Measurements from ENCODE around the gene RERE. TPM values are rescaled to one million over a fixed set of nuclear protein-coding genes. Genes with fewer than 3 reads are reported as not detected.

The RERE gene
- total and polyA plus RNA-seq, 4 donors: 116 to 434 (median 161) TPM

- DNase-seq (ENCODE audit: low read depth in 4 of 6, low spot score in 6 of 6): peak; percentile 36 to 90 (median 44)
- Histone ChIP-seq H3K36me3 (ENCODE audit: control insufficient read depth, insufficient read depth, low read length) (no peaks in the 10 kb centered on the region), H3K4me3 (ENCODE audit: low read depth, low read length) (no peak overlapping the region), H3K4me1 (ENCODE audit: control insufficient read depth, insufficient read depth, low read length) (no peaks in the 10 kb centered on the region), H3K27me3 (ENCODE audit: control insufficient read depth, insufficient read depth, low read length) (no peaks in the 10 kb centered on the region), H3K27ac (ENCODE audit: low read depth, low read length) (no peak overlapping the region), H3K9me3 (ENCODE audit: control insufficient read depth, insufficient read depth, low read length) (no peaks in the 10 kb centered on the region)
- no CpG with 5 or more reads among the region's 2 CpGs for WGBS (ENCODE audit: insufficient coverage)
These were observed 256.6 kb downstream of the RERE start for GRCh38 chr1:8560611-8561544.

DNA sequence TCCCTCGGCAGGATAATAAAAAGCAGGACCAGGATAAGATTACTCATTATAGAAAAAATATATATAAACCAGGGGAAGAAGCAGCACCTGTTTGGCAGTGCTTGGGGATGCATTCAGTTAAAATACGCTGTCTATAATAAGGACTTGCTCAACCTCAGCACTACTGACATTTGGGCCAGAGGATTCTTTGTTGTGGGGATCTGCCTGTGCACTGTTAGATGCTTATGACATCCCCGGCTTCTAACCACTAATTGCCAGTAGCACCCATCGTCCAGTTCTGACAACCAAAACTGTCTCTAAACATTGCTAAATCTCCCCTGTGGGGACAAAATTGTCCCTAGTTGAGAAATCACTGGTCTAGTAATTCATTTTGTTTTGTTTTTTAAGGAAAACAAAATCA, 257.4 kb downstream of the RERE start:
- Histone ChIP-seq H3K4me3 (ENCODE audit: low read depth, low read length) (no peak overlapping the region), H3K36me3 (ENCODE audit: control insufficient read depth, insufficient read depth, low read length) (no peaks in the 10 kb centered on the region), H3K27me3 (ENCODE audit: control insufficient read depth, insufficient read depth, low read length) (no peaks in the 10 kb centered on the region), H3K27ac (ENCODE audit: low read depth, low read length) (no peak overlapping the region), H3K4me1 (ENCODE audit: control insufficient read depth, insufficient read depth, low read length) (no peaks in the 10 kb centered on the region), H3K9me3 (ENCODE audit: control insufficient read depth, insufficient read depth, low read length) (no peaks in the 10 kb centered on the region)
- no CpG with 5 or more reads among the region's 4 CpGs for WGBS (ENCODE audit: insufficient coverage)
- no peak for DNase-seq (ENCODE audit: low read depth in 4 of 6, low spot score in 6 of 6)

DNA sequence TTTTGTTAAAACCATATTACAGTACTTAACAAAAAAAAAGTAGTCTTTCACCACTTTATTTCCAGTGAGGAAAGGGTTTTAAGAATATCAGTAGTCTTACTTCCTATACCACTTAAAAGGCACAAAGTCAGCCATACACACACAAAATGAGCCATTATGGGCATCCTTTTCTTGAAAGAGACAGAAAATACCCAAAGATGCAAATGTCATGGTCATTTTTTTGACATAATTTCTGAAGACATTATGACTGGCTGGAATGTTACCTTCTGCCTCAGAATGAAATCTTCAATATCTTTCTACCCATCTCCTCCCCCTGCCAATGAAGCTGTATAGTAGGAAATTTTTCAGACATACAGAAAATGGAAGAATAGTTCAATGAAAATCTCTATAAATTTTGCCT, 261.9 kb downstream of the RERE start:
- Histone ChIP-seq H3K4me3 (ENCODE audit: low read depth, low read length) (no peak overlapping the region), H3K4me1 (ENCODE audit: control insufficient read depth, insufficient read depth, low read length) (peaks cover 9% of the 10 kb centered on the region), H3K27ac (ENCODE audit: low read depth, low read length) (no peak overlapping the region), H3K9me3 (ENCODE audit: control insufficient read depth, insufficient read depth, low read length) (no peaks in the 10 kb centered on the region), H3K36me3 (ENCODE audit: control insufficient read depth, insufficient read depth, low read length) (peaks cover 6% of the 10 kb centered on the region), H3K27me3 (ENCODE audit: control insufficient read depth, insufficient read depth, low read length) (no peaks in the 10 kb centered on the region)
- no peak for DNase-seq (ENCODE audit: low read depth in 4 of 6, low spot score in 6 of 6)

DNA sequence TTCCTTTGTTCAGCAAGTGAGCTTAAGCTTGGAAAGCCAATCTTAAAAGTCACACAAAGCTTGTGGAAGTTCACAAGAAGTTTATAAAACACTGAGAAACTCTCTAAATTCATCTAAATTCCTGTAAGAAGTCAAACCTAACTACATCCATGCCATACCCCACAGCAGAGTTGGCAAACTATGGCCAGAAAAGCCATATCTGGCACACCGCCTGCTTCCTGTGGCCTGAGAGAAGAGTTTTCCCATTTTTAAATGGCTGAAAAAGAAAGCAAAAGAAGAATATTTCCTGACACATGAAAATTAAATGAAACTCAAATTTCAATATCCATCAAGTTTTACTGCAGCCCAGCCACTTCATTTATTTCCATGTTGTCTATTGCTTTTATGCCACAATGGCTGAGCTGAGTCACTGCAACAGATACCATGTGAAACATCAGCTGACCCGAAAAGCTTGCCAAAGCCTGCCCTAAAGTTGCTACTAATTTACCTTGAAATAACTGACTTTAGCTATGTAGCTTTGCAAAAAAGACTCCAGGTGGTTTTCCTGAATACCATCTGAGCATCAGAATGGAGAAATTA, 262.4 kb downstream of the RERE start:
- no peak overlapping the region for H3K4me3 ChIP-seq (ENCODE audit: low read depth, low read length)
- no peak overlapping the region for H3K27ac ChIP-seq (ENCODE audit: low read depth, low read length)
- peaks cover 6% of the 10 kb centered on the region for H3K36me3 ChIP-seq (ENCODE audit: control insufficient read depth, insufficient read depth, low read length)
- DNase-seq (ENCODE audit: low read depth in 4 of 6, low spot score in 6 of 6): no peak
- H3K27me3 ChIP-seq (ENCODE audit: control insufficient read depth, insufficient read depth, low read length): no peaks in the 10 kb centered on the region
- H3K4me1 ChIP-seq (ENCODE audit: control insufficient read depth, insufficient read depth, low read length): peaks cover 9% of the 10 kb centered on the region
- H3K9me3 ChIP-seq (ENCODE audit: control insufficient read depth, insufficient read depth, low read length): no peaks in the 10 kb centered on the region
- 100% methylated on average over 1 of the region's 2 CpGs for WGBS (ENCODE audit: insufficient coverage)

DNA sequence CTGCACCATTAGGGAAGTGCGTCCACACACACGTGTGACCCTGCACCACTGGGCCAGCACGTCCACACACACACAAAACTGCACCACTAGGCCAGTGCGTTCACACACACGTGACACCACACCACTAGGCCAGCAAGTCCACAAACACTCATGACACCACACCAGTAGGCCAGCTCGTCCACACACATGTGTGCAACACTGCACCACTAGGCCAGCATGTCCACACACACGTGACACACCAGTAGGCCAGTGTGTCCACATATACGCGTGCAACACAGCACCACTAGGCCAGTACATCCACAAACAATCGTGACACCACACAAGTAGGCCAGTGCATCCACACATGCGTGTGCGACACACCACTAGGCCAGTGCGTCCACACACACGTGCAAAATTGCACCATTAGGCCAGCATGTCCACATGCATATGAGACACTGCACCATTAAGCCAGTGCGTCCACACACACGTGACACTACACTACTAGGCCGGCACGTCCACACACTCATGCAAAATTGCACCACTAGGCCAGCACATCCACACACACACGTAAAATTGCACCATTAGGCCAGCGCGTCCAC, 264.5 kb downstream of the RERE start:
- Histone ChIP-seq H3K27me3 (ENCODE audit: control insufficient read depth, insufficient read depth, low read length) (no peaks in the 10 kb centered on the region), H3K4me3 (ENCODE audit: low read depth, low read length) (no peak overlapping the region), H3K4me1 (ENCODE audit: control insufficient read depth, insufficient read depth, low read length) (peaks cover 9% of the 10 kb centered on the region), H3K27ac (ENCODE audit: low read depth, low read length) (no peak overlapping the region), H3K36me3 (ENCODE audit: control insufficient read depth, insufficient read depth, low read length) (peaks cover 6% of the 10 kb centered on the region), H3K9me3 (ENCODE audit: control insufficient read depth, insufficient read depth, low read length) (no peaks in the 10 kb centered on the region)
- no peak for DNase-seq (ENCODE audit: low read depth in 4 of 6, low spot score in 6 of 6)
- WGBS (ENCODE audit: insufficient coverage): 81% methylated on average over 21 of the region's 21 CpGs

- no peaks in the 10 kb centered on the region for H3K27me3 ChIP-seq (ENCODE audit: control insufficient read depth, insufficient read depth, low read length)
- 21% methylated on average over 2 of the region's 6 CpGs for WGBS (ENCODE audit: insufficient coverage)
- H3K4me1 ChIP-seq (ENCODE audit: control insufficient read depth, insufficient read depth, low read length): peaks cover 9% of the 10 kb centered on the region
- H3K4me3 ChIP-seq (ENCODE audit: low read depth, low read length): no peak overlapping the region
- peaks cover 6% of the 10 kb centered on the region for H3K36me3 ChIP-seq (ENCODE audit: control insufficient read depth, insufficient read depth, low read length)
- H3K9me3 ChIP-seq (ENCODE audit: control insufficient read depth, insufficient read depth, low read length): no peaks in the 10 kb centered on the region
- DNase-seq (ENCODE audit: low read depth in 4 of 6, low spot score in 6 of 6): peak in 2 of 6 donors; percentile 21 to 54
- no peak overlapping the region for H3K27ac ChIP-seq (ENCODE audit: low read depth, low read length)
These were observed 265.6 kb downstream of the RERE start for GRCh38 chr1:8551613-8552489.

- peaks cover 9% of the 10 kb centered on the region for H3K4me1 ChIP-seq (ENCODE audit: control insufficient read depth, insufficient read depth, low read length)
- no peaks in the 10 kb centered on the region for H3K27me3 ChIP-seq (ENCODE audit: control insufficient read depth, insufficient read depth, low read length)
- no peak overlapping the region for H3K27ac ChIP-seq (ENCODE audit: low read depth, low read length)
- DNase-seq (ENCODE audit: low read depth in 4 of 6, low spot score in 6 of 6): peak in 1 of 6 donors; percentile 55
- no peaks in the 10 kb centered on the region for H3K9me3 ChIP-seq (ENCODE audit: control insufficient read depth, insufficient read depth, low read length)
- peaks cover 6% of the 10 kb centered on the region for H3K36me3 ChIP-seq (ENCODE audit: control insufficient read depth, insufficient read depth, low read length)
- 88% methylated on average over 2 of the region's 3 CpGs for WGBS (ENCODE audit: insufficient coverage)
- no peak overlapping the region for H3K4me3 ChIP-seq (ENCODE audit: low read depth, low read length)
These were observed 266.4 kb downstream of the RERE start for GRCh38 chr1:8551057-8551456.

GRCh38 chr1:8547791-8548190, 269.6 kb downstream of the RERE start:
- WGBS (ENCODE audit: insufficient coverage): no CpG with 5 or more reads among the region's 4 CpGs
- Histone ChIP-seq H3K9me3 (ENCODE audit: control insufficient read depth, insufficient read depth, low read length) (no peaks in the 10 kb centered on the region), H3K4me1 (ENCODE audit: control insufficient read depth, insufficient read depth, low read length) (peaks cover 4% of the 10 kb centered on the region), H3K27ac (ENCODE audit: low read depth, low read length) (no peak overlapping the region), H3K36me3 (ENCODE audit: control insufficient read depth, insufficient read depth, low read length) (peaks cover 1% of the 10 kb centered on the region), H3K4me3 (ENCODE audit: low read depth, low read length) (no peak overlapping the region), H3K27me3 (ENCODE audit: control insufficient read depth, insufficient read depth, low read length) (no peaks in the 10 kb centered on the region)
- DNase-seq (ENCODE audit: low read depth in 4 of 6, low spot score in 6 of 6): no peak

DNA sequence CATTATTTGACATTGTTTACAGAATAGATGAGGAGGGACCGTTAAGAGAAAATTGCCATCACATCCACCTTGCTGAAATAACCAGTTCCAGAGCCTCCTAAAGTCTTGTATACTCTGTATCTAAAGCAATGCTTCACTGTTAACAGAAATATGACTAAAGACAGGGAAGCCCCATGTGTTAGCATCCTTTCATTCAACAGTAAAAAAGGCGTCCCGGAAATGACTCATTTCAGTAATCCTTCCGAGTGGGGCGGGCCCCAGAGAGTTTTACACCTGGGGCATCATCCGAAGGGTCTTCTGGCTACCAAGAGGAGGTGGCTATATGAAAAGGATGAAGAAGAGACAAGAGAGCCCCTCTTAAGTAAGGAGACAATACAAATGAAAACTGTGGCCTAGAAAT, 272.4 kb downstream of the RERE start:
- no peaks in the 10 kb centered on the region for H3K27me3 ChIP-seq (ENCODE audit: control insufficient read depth, insufficient read depth, low read length)
- DNase-seq (ENCODE audit: low read depth in 4 of 6, low spot score in 6 of 6): no peak
- WGBS (ENCODE audit: insufficient coverage): 93% methylated on average over 3 of the region's 6 CpGs

More for the DNA sequence above, 272.4 kb downstream of the RERE start:
- Histone ChIP-seq H3K27ac (ENCODE audit: low read depth, low read length) (no peak overlapping the region), H3K9me3 (ENCODE audit: control insufficient read depth, insufficient read depth, low read length) (no peaks in the 10 kb centered on the region), H3K4me1 (ENCODE audit: control insufficient read depth, insufficient read depth, low read length) (no peaks in the 10 kb centered on the region), H3K4me3 (ENCODE audit: low read depth, low read length) (no peak overlapping the region), H3K36me3 (ENCODE audit: control insufficient read depth, insufficient read depth, low read length) (no peaks in the 10 kb centered on the region)
